GM21367 (cell line): ENCODE measurements around the gene KHDC1L.
A peak's percentile ranks its signal among the peaks of the same experiment; 100 is the strongest.
"Not testable (repeated sequence)": the region's sequence is repeated elsewhere in the genome, so short reads cannot be mapped to it uniquely, and the experiment has no call there.

Experiments
- ATAC-seq: cut with Tn5 transposase; IDR thresholded peaks from one replicate; pipeline ENCODE4 v1.9.1; 2021; ENCODE audit not compliant: unreplicated experiment

The KHDC1L gene

DNA sequence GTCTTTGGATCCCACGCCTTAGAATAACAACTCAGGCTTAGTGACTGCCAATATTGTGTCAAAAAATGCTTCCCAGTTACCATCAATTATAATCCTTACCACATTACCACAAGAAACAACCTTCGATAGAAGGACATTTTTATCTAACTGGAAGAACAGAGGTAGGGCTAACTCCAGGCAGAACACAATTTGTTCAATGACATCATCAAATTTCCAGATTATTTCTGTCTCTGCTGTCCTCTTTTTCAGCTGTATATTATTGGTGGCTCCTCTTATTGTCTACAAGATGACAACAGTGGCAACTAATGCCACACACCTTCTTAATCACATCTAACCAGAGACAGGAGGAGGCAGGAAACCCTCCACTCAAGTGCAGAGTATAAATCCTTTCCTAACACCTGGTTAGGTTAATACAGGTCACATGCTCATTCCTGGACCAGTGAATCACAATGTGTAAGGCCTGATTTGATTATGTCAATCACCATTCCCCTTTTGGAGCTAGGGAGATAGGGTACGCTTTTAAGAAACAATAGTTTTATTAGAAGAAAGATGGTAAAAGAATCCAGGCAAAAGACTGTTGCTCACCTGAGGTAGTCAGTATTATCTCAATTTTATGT lies 18.0 kb downstream of the KHDC1L start:
- no peak for ATAC-seq

DNA sequence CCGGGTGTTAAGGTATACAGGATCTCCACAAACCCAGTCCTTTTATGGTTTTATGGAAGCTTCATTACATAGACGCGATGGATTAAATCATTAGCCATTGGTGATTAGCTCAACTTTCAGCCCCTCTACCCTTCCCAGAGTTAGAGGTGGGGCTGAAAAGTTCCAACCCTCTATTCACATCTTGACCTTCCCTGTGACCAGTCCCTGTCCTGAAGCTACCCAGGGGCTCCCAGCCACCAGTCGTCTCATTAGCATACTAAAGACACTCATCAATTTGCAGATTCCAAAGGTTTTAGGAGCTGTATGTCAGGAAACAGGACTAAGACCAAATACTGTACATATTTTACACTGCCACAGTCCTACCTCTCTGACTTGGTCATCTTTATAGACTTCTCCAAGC lies 21.0 kb downstream of the KHDC1L start:
- no peak for ATAC-seq

DNA sequence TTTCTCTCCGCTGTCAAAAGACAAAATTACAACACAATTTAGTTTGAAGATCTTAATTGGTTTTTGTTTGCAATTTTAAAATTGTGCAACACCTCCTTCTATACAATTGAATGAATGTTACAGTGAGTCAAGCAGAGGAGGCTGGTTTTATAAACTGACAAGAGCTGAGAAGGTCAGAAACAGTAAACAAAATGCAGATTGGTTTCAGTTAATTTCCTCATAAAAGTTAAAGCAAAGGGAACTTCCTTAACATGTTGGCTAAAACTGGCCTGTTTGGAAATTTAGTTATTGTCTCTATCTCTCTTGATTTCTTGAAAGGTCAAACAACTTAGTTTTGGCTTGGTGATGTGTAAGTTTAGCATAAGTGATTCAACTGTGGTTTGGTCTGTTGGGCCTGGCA lies 22.2 kb downstream of the KHDC1L start:
- ATAC-seq = no peak

DNA sequence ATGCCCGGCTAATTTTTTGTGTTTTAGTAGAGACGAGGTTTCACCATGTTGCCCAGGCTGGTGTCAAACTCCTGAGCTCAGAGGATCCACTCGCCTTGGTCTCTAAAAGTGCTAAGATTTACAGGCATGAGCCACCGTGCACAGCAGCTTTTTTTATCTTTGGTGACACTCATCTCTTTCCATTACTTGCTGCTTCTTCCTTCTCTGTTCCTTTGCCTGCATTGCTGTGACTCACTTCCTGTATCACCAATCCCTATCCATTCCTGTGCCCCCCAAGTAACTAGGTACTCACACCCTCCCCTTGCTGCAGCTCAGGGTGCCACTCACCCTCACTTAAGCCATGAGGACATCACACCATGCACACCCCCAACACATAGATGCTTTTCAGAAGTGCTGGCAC lies 24.6 kb downstream of the KHDC1L start:
- no peak for ATAC-seq

DNA sequence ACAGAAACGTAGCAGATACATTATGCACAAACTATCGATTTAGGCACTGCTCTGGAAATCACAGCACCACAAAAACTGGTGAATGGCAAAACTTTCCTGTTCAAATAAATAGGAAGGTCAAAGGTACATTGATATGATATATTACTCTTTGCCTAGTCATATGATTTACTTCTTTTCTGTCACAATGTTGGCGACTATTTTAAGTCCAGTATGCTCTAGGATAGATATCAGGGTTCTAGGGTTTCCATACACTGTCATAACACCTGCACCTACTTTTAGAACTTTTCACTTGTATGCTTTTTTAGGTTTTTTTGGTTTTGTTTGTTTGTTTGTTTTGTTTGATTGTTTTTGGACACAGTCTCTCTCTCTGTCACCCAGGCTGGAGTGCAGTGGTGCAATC lies 25.0 kb downstream of the KHDC1L start:
- no peak for ATAC-seq

DNA sequence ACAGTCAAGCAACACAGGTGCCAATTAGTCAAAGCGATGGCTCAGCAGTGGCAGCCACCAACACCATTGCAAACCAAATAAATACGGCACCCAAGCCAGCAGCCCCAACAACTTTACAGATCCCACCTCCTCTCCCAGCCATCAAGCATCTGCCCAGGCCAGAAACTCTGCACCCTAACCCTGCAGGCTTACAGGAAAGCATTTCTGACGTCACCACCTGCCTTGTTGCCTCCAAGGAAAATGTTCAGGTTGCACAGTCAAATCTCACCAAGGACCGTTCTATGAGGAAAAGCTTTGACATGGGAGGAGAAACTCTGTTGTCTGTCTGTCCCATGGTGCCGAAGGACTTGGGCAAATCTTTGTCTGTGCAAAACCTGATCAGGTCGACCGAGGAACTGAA lies 30.6 kb downstream of the KHDC1L start:
- no peak for ATAC-seq

DNA sequence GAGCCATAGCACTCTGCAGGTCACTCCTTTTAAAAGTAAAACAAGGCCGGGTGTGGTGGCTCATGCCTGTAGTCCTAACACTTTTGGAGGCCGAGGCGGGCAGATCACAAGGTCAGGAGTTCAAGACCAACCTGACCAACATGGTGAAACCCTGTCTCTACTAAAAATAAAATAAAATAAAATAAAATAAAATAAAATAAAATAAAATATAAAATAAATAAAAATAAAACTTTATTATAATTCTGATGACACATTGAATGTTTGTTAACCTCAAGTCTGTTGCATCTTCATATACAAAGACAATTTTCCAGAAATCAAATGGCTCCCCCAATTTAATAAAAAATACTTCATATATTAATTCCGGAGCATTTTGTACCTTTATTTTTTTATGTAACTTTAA lies 32.0 kb downstream of the KHDC1L start:
- ATAC-seq = not testable (repeated sequence)

DNA sequence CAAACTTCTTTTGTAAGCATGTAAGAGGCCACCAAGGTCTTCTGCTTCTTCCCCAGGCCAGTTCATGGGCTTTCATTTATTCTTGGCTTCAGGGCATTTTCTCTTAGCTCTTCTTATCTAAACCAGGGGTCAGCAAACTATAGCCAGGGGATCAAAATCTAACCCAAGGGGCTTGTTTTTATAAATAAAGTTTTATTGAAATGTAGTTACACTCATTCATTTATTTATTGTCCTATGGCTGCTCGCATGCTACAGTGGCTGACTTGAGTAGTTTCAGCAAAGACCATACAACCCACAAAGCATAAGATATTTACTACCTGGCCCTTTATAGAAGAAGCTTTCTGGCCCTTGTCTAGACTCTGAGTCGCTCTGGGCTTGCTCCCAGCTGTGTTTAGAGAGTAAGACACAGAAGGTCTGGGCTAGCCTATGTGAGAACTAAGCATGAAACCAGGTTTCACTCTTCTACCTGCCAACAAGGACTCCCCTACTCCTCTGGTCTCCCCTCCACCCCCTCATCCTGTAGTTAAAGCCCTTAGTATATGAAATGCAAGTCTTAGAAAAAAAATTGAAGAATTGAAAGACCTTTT lies 43.2 kb downstream of the KHDC1L start:
- ATAC-seq = no peak

DNA sequence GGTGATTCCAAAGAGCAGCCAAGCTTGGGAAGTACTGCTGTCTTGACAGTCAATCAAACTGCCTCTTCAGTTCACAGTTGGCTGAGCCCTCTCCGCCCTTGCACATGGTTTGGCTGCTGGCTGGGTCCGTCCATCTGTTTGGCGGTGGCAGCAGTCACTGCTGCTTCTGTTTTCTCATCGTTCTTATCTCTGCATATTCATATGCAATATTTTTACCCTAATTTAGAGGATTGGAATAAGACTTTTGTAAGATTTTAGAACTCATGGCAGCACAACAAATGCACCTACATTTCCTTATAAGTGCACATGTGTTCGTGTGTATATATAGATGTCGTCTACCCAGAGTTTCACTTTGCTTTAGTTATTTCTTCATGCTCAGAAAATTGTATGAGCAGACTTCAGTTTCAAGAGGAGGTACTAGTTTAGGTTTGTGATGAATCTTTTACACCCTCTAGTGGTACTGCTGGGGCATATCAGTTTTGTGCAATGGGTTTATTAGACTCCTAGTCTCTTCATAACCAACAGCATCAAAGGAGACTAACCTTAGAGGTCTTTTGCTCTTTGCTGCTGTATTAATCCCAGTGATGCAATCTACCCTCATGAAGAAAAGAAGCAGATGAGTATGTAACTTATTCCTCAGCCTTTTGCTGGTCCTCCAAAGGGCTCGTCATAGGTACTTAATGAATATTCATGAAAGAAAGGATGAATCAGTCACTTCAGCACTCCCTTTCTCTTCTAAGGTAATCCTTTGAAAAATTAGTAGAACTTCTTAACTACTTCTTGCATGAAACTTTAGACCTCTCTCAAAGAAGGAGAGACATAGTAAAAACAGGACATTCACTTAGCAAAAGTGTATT lies 44.3 kb downstream of the KHDC1L start:
- peak; percentile 70 for ATAC-seq

DNA sequence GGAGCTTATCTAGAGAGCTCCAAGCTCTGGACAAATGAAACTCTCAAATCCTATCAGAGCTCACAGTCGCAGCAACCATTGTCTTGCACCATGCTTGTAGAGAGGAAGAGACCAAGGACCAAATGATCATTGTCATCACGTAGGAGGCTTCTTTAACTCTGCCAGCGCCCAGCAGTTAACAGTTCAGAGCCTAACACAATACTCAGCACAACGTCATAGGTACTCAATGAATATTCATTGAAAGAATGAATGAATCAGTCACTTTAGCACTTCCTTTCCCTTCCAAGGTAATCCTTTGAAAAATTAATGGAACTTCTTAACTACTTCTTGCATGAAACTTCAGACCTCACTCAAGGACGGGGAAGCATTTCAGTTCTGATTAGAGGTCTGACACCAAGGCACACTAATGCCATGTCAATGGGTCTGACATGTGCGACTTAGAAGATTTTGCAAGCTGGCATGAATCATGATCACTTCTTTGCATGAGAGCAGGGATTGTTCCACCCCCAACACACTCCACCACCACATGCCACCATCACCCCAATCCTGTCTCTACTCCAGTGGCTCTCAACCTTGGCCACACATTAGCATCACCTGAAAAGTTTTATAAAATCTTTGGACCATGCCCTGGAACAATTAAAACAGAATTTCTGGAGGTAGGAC lies 45.1 kb downstream of the KHDC1L start:
- no peak for ATAC-seq

DNA sequence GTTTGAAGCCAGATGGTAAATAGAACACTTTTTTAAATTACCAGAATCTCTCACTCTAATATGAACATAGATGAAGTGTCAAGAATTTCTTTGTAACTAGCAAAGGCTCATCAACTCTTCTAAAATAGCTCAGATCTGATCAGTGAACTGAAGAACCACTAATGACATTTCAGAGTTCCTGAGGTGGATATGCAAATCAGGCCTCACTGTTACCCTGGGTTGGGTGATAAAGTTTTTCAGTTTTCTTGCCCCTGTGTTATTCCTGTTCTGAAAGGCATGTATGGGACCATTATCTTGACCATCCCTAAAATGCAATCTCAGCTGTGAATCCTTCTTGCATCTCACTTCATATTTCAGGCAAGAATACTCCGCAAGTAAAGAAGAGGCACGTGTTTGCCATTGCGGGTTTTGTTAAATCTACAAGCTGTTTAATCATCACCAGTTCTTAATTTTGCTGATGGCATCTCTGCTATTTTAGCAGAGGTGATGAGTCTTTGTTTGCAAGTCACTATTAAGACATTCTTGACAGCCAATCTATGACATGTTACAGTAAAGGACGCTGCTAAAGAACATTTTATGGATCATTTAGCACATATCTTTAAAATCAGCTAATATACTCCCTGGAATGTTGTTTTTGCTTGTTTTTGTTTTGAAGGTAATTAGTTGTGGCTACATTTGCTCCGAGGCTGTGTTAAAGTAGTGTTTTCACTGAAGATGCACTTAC lies 47.9 kb downstream of the KHDC1L start:
- ATAC-seq = peak; percentile 57

DNA sequence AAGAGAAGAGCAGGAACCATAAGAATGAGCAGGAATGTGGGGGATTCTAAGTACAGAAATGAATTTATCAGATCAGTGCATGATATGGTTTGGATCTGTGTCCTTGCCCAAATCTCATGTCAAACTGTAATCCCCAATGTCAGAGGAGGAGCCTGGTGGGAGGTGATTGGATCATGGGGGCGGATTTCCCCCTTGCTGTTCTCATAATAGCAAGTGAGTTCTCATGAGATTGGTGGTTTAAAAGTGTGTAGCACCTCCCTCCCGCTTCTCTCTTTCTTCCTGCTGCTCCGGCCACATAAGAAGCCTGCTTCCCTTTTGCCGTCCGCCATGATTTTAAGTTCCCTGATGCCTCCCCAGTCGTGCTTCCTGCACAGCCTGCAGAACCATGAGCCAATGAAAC lies 49.2 kb downstream of the KHDC1L start:
- ATAC-seq = no peak

DNA sequence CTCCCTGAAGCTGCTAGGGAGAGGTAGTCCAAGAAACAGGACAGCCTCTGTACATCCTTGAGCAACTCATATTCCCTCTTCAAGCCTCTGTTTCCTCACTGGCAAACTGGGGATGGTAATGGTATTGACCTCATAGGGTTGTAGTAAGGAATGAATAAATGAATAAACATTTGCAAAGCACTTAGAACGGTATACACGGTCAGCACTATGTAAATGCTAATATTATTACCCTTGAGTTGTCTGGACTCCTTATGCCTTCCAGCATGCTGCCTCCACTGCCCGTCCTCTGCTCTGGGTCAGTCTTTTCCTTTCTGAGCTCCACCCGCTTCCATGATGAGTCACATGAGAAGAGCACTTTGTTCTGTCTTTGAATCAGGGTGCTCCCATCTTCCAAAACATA lies 50.6 kb downstream of the KHDC1L start:
- no peak for ATAC-seq
